HEK293T (cell line): ENCODE data around the gene RNU5B-1.

ENCODE experiments used
- ELF4 ChIP-seq: fragments of 450-650 bp; IDR thresholded peaks from 2 replicates; pipeline ENCODE4 v1.6.1; 2017; ENCODE audit warnings: antibody characterized with exemption
- NFRKB ChIP-seq: fragments of 450-650 bp; IDR thresholded peaks from 2 replicates; pipeline ENCODE4 v1.6.1; 2016; ENCODE audit warnings: mild to moderate bottlenecking, moderate library complexity

DNA sequence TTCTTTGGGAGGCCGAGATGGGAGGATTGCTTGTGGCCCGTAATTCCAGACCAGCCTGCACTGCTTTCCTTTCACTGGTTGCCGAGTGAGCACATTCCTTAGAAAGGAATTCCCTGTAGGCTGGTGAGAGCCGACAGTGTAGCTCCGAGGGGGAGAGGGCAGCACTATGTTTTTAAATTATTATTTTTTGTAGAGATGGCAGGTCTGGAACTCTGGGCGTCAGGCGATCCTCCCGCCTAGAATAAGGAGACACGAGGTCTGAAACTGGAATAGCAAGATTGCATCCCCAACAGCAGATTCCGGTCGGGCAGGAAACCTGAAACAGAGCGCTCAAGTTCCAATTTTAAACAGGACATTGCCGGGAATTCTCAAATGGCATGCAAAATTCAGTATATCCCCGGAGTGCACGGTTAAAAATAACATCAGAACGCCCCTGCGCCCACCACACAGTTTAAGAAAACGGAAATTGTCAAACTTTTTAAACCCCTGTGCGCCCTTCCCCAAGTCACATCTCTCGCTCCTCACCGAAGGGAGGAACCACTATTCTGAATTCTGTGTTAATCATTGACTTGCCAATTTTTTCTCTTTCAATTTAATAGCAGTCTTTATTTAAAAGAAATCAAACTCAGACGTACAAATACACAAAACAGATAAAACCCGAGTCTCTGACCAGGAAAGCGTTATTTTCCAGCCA is 643 bp upstream of the RNU5B-1 start:
- TF ChIP-seq ELF4 (no peak), NFRKB (no peak)
